Measurements from ENCODE around the gene CCNF. TPM values are rescaled to one million over a fixed set of nuclear protein-coding genes. Genes with fewer than 3 reads are reported as not detected.
A peak's percentile ranks its signal among the peaks of the same experiment; 100 is the strongest.

The CCNF gene
- total and polyA plus RNA-seq, 9 of the 15 experiments (the other 6 are each of a cell fraction or from before 2014, with no cell fraction given): 4.1 to 70.1 (median 29.5) TPM

GRCh38 chr16:2451851-2452320 lies 22.6 kb downstream of the CCNF start (continued):
- TF ChIP-seq KLF6 (CRISPR knock-in tag; IDR thresholded peaks at IDR 0.05; ENCODE audit: borderline replicate concordance): no peak

- WGBS (ENCODE audit: insufficient coverage, low coverage, missing lambda C conversion rate): 95% methylated on average over 8 of the region's 8 CpGs
- H3K4me3 ChIP-seq: no peak overlapping the region
- H3K4me1 ChIP-seq (replicated peaks in 1 of 2; ENCODE audit: control insufficient read depth in 2 of 2, insufficient read depth in 2 of 2, low read length in 2 of 2): peaks cover 0 to 38% of the 10 kb centered on the region in 2 experiments; a peak in 2 of 5 replicates
- POLR2A ChIA-PET: interaction anchor here (1.5 kb wide), 1 partner anchor 12 kb away, joined by 8 read pairs; no protein-coding TSS in a partner anchor
- no peak overlapping the region for H2AFZ ChIP-seq (ENCODE audit: low read depth, low read length)
- no peak overlapping the region for H3K9ac ChIP-seq (ENCODE audit: insufficient read depth in 1 of 2, low read depth in 2 of 2, low read length in 2 of 2)
- no peak overlapping the region for H3K27ac ChIP-seq (ENCODE audit: extremely low read depth, low read depth, low read length)
- CTCF ChIA-PET (ENCODE audit: low intra/inter-chr PET ratio): no interaction called here
- no peaks in the 10 kb centered on the region for H3K9me1 ChIP-seq (ENCODE audit: control insufficient read depth, insufficient read depth, low read length)
- no TSS peak for BruUV-seq (replicated peaks)
- intact Hi-C loops (cut with micrococcal nuclease): no loop called here
- H3K79me2 ChIP-seq (ENCODE audit: control insufficient read depth, insufficient read depth, low read length): no peaks in the 10 kb centered on the region
- FAIRE-seq (peak; percentile 23), DNase-seq (ENCODE audit: extremely low read depth in 1 of 4, low spot score in 3 of 4) (no peak), ATAC-seq (no peak)
- H4K20me1 ChIP-seq (replicated peaks; ENCODE audit: control insufficient read depth, insufficient read depth, low read length): no peaks in the 10 kb centered on the region; the same call in 1 of the 2 replicates
- no peak for TF ChIP-seq ZNF354B (CRISPR knock-in tag; IDR thresholded peaks at IDR 0.05)
- TF ChIP-seq ZNF146 (CRISPR knock-in tag; IDR thresholded peaks at IDR 0.05; ENCODE audit: unreplicated experiment): peak; percentile 99
- H3K36me3 ChIP-seq (ENCODE audit: control insufficient read depth, insufficient read depth, low read length): peaks cover 93% of the 10 kb centered on the region; the same call in 2 of the 3 replicates
- H3K4me2 ChIP-seq (ENCODE audit: insufficient read depth, low read length): no peak overlapping the region
- no peaks in the 10 kb centered on the region for H3K9me3 ChIP-seq (replicated peaks; ENCODE audit: control insufficient read depth, insufficient read depth, low read depth, low read length)
- in situ Hi-C loops (cut with MboI): no loop called here
- no peaks in the 10 kb centered on the region; a peak in 1 of 5 replicates for H3K27me3 ChIP-seq (ENCODE audit: control insufficient read depth in 2 of 2, insufficient read depth in 2 of 2, low read length in 2 of 2)
These were observed 23.4 kb downstream of the CCNF start for GRCh38 chr16:2452650-2453049.

Data from K562 (cell line).